COLO668 (cell line): Measurements from ENCODE around the gene SOX18.

ENCODE experiments used
- DNase-seq: peaks from one replicate; lab custom pipeline; 2025; ENCODE audit not compliant: unreplicated experiment; lab: John Stamatoyannopoulos, UW

SOX18 gene

GRCh38 chr20:64053841-64054661, 4.6 kb upstream of the SOX18 start:
- peak; percentile 20 for DNase-seq

- peak; percentile 33 for DNase-seq
These were observed 3.8 kb upstream of the SOX18 start for GRCh38 chr20:64052987-64053840.

GRCh38 chr20:64052326-64052722, 2.9 kb upstream of the SOX18 start:
- no peak for DNase-seq

- no peak for DNase-seq
These were observed 2.3 kb upstream of the SOX18 start for GRCh38 chr20:64051561-64052325.

GRCh38 chr20:64051033-64051452, 1.6 kb upstream of the SOX18 start:
- no peak for DNase-seq

GRCh38 chr20:64050261-64051032, 1.0 kb upstream of the SOX18 start:
- DNase-seq = no peak

GRCh38 chr20:64049878-64050260, 430 bp upstream of the SOX18 start:
- DNase-seq = no peak

GRCh38 chr20:64048402-64049044, 916 bp downstream of the SOX18 start:
- DNase-seq = peak; percentile 14

- DNase-seq = peak; percentile 43
These were observed 1.5 kb downstream of the SOX18 start for GRCh38 chr20:64047968-64048401.

GRCh38 chr20:64047046-64047389, 2.4 kb downstream of the SOX18 start:
- no peak for DNase-seq

- no peak for DNase-seq
These were observed 4.0 kb downstream of the SOX18 start for GRCh38 chr20:64045346-64046011.

- DNase-seq = no peak
These were observed 4.8 kb downstream of the SOX18 start for GRCh38 chr20:64044484-64045247.

GRCh38 chr20:64043768-64044167, 5.7 kb downstream of the SOX18 start:
- no peak for DNase-seq

GRCh38 chr20:64042054-64042781, 7.2 kb downstream of the SOX18 start:
- DNase-seq = peak; percentile 23

GRCh38 chr20:64041781-64042053, 7.7 kb downstream of the SOX18 start:
- no peak for DNase-seq

- no peak for DNase-seq
These were observed 8.2 kb downstream of the SOX18 start for GRCh38 chr20:64041040-64041780.

- no peak for DNase-seq
These were observed 9.0 kb downstream of the SOX18 start for GRCh38 chr20:64040231-64041039.
